Endodermal cell (in vitro differentiated cells): ENCODE data around the gene OBSCN. TPM values are rescaled to one million over a fixed set of nuclear protein-coding genes. Genes with fewer than 3 reads are reported as not detected.

Source experiments
- DNase-seq: peaks from one replicate; pipeline ENCODE4 v3.0.0-alpha.2; 2017
- H3K27ac ChIP-seq: 2 replicates; pipeline ENCODE4 v1.5.1; 2013; ENCODE audit warnings: mild to moderate bottlenecking, low read depth, low read length, moderate library complexity
- H3K27me3 ChIP-seq: 2 replicates; pipeline ENCODE4 v1.6.1; 2013; ENCODE audit warnings: mild to moderate bottlenecking, low read length, moderate library complexity; ENCODE audit not compliant: insufficient read depth, control insufficient read depth, poor library complexity, severe bottlenecking
- H3K36me3 ChIP-seq: 2 replicates; pipeline ENCODE4 v1.7.0; 2013; ENCODE audit warnings: mild to moderate bottlenecking, low read length, moderate library complexity; ENCODE audit not compliant: control insufficient read depth, insufficient read depth
- H3K4me1 ChIP-seq: one replicate; pipeline ENCODE4 v1.7.0; 2013; ENCODE audit warnings: low read length; ENCODE audit not compliant: control insufficient read depth, insufficient read depth
- H3K4me3 ChIP-seq: 2 replicates; pipeline ENCODE4 v1.5.1; 2013; ENCODE audit warnings: mild to moderate bottlenecking, low read length, moderate library complexity
- H3K9ac ChIP-seq: 2 replicates; pipeline ENCODE4 v1.6.1; 2013; ENCODE audit warnings: mild to moderate bottlenecking, low read length, moderate library complexity; ENCODE audit not compliant: poor library complexity, severe bottlenecking; ENCODE audit errors: extremely low read depth
- H3K9me3 ChIP-seq: 2 replicates; pipeline ENCODE4 v1.6.1; 2013; ENCODE audit warnings: mild to moderate bottlenecking, low read length, moderate library complexity; ENCODE audit not compliant: control insufficient read depth
- H3K27ac Mint-ChIP-seq: 2 replicates; pipeline ENCODE4 v1.8.0; 2020; ENCODE audit warnings: mixed read lengths
- H3K27me3 Mint-ChIP-seq: 2 replicates; pipeline ENCODE4 v1.8.0; 2021; ENCODE audit warnings: mild to moderate bottlenecking, mixed read lengths; ENCODE audit not compliant: insufficient read depth
- H3K36me3 Mint-ChIP-seq: 2 replicates; pipeline ENCODE4 v1.8.0; 2020; ENCODE audit warnings: low read depth, mixed read lengths
- H3K4me1 Mint-ChIP-seq: 2 replicates; pipeline ENCODE4 v1.8.0; 2020; ENCODE audit warnings: mixed read lengths
- H3K4me3 Mint-ChIP-seq: 2 replicates; pipeline ENCODE4 v1.8.0; 2020; ENCODE audit warnings: mild to moderate bottlenecking, moderate library complexity, mixed read lengths
- H3K9me3 Mint-ChIP-seq: 2 replicates; pipeline ENCODE4 v1.8.0; 2020; ENCODE audit warnings: mild to moderate bottlenecking, mixed read lengths
- WGBS, 2 experiments: methylation state at CpG; one replicate each; pipeline versions ENCODE4 v1.1.5 to v1.1.7; 2013; ENCODE audit warnings: missing lambda C conversion rate in 2 of 2, mixed read lengths in 1 of 2; ENCODE audit not compliant: insufficient coverage in 1 of 2, insufficient read length in 1 of 2; 5-methylcytosine and 5-hydroxymethylcytosine counted together
- total RNA-seq, 2 donors: library from RNA; stranded (reverse); fragmentation: NEBNext Ultra II Directional in 1 of 2; extraction: Animal tissue kit (Norgen Biotek cat#: 25700) in 1 of 2; gene quantifications; 2 replicates in 1 of 2; 3 replicates in 1 of 2; pipeline ENCODE4 v1.2.1, GENCODE V29; 2021
- TF ChIP-seq, protein P1 (sequence below): fragments of 200-600 bp; sonication (generic); conservative IDR thresholded peaks from 2 replicates; pipeline ENCODE4 v1.5.0; 2021; ENCODE audit warnings: antibody characterized with exemption, mild to moderate bottlenecking

OBSCN gene
- total RNA-seq, 2 donors from 2014 or later: 53.7 to 68.9 TPM

DNA sequence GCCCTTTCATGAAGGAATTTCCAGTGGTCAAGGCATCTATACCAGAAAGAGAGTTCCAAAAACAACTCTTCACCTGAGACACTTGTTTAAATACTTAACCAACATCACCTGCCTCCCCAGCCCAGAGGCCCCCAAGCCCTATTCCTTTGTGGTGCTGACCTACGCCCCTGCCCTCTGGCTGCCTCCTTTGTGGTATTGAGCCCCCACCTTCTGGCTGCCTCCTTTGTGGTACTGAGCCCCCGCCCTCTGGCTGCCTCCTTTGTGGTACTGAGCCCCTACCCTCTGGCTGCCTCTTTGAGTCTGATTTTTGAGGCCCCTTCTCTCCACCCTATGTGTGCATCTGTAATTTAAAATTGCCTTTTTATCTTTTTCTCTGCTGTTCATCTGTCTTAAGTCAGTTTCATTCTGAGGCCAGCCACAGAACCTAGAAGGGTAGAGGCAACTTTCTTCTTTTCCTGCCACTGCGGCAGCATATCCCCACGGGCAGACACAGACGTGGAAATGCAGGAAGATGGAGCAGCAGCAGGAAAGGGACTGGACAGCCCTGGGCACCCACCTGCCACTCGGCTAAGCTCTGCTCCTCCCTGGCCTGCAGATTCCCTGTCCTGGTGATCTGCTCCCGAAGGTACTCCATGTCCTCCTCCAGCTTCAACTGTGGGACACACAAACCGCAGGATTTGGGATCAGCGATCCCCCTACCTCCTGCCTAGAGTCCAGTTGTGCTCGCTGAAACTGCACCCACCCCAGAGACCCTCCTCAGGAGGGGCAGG, 205.6 kb downstream of the OBSCN start:
- Histone ChIP-seq H3K4me1 (no peaks in the 10 kb centered on the region), H3K9me3 (no peaks in the 10 kb centered on the region), H3K9ac (no peak overlapping the region), H3K27me3 (no peaks in the 10 kb centered on the region), H3K27ac (no peak overlapping the region), H3K4me3 (no peak overlapping the region), H3K36me3 (peaks cover 16% of the 10 kb centered on the region)
- Mint-ChIP-seq H3K4me1 (peaks cover 26% of the 10 kb centered on the region), H3K27me3 (peaks cover 41% of the 10 kb centered on the region), H3K36me3 (peaks cover 27% of the 10 kb centered on the region), H3K27ac (no peak overlapping the region), H3K9me3 (no peaks in the 10 kb centered on the region), H3K4me3 (no peak overlapping the region)
- TF ChIP-seq, protein P1, sequence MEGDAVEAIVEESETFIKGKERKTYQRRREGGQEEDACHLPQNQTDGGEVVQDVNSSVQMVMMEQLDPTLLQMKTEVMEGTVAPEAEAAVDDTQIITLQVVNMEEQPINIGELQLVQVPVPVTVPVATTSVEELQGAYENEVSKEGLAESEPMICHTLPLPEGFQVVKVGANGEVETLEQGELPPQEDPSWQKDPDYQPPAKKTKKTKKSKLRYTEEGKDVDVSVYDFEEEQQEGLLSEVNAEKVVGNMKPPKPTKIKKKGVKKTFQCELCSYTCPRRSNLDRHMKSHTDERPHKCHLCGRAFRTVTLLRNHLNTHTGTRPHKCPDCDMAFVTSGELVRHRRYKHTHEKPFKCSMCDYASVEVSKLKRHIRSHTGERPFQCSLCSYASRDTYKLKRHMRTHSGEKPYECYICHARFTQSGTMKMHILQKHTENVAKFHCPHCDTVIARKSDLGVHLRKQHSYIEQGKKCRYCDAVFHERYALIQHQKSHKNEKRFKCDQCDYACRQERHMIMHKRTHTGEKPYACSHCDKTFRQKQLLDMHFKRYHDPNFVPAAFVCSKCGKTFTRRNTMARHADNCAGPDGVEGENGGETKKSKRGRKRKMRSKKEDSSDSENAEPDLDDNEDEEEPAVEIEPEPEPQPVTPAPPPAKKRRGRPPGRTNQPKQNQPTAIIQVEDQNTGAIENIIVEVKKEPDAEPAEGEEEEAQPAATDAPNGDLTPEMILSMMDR: no peak
- 91 to 93% methylated on average over 4 to 10 of the region's 10 CpGs for WGBS, 2 experiments
- no peak for DNase-seq

DNA sequence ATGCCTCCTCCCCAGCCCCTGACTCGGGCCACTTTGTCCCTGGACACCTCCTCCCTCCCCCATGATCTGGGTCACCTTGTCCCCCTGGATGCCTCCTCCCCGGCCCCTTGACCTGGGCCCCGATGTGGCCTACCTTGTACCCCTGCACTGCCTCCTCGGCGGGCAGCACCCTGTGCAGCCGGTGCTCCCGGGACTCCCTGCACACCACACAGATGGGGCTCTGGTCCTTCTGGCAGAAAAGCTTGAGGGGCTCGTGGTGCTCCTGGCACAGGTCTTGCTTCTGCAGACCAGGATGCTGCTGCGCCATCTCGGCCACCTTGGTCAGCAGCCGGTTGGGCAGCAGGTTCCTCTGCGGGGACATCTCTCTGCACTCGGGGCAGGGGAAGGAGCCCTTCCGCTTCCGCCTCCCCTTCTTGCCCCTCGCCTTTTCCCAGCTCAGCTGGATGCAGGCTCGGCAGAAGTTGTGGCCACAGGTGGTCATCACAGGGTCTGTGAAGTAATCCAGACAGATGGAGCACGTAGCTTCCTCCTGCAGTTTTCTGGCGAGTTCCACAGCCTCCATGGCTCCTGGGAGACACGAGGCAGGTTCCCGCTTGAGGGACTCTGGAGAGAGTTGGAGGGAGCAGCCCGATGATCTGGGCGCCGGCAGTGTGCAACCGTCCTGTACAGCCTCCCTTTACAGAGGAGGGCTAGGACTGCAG, 206.8 kb downstream of the OBSCN start:
- Mint-ChIP-seq H3K4me1 (peaks cover 36% of the 10 kb centered on the region), H3K36me3 (peaks cover 24% of the 10 kb centered on the region), H3K9me3 (no peaks in the 10 kb centered on the region), H3K27ac (no peak overlapping the region), H3K4me3 (peak overlapping the region; percentile 72), H3K27me3 (peaks cover 46% of the 10 kb centered on the region)
- Histone ChIP-seq H3K27me3 (no peaks in the 10 kb centered on the region), H3K9me3 (no peaks in the 10 kb centered on the region), H3K36me3 (peaks cover 16% of the 10 kb centered on the region), H3K27ac (no peak overlapping the region), H3K4me1 (peaks cover 10% of the 10 kb centered on the region), H3K9ac (no peak overlapping the region), H3K4me3 (no peak overlapping the region)
- TF ChIP-seq, protein P1: no peak
- DNase-seq: no peak
- WGBS, 2 experiments: 92 to 96% methylated on average over 17 to 25 of the region's 25 CpGs

DNA sequence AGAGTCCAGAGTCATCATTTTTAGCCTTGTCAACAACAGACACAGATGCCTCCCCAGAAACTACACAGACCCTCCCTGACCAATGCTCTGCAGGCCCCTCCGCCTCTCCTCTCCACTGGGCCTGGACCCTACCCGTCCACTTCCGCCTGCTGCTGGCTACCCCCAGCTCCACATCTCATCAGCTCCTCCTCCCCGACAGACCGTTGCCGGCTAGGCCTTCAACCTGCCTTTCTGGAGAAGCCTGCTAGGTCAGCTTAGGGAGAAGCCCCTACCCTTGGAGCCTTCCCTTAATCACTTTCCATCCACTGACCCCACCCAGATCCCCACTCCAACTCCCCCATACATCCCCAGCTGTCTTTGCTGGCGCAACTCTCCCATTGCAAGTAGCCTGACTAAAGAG, 207.4 kb downstream of the OBSCN start:
- Mint-ChIP-seq H3K4me1 (peaks cover 37% of the 10 kb centered on the region), H3K27ac (no peak overlapping the region), H3K27me3 (peaks cover 52% of the 10 kb centered on the region), H3K4me3 (peak overlapping the region; percentile 72), H3K9me3 (peaks cover 2% of the 10 kb centered on the region), H3K36me3 (peaks cover 21% of the 10 kb centered on the region)
- 87% methylated on average over 7 of the region's 7 CpGs; no CpG with 5 or more reads in 1 of the 2 experiments for WGBS, 2 experiments
- Histone ChIP-seq H3K27ac (no peak overlapping the region), H3K9me3 (no peaks in the 10 kb centered on the region), H3K27me3 (no peaks in the 10 kb centered on the region), H3K9ac (no peak overlapping the region), H3K4me1 (peaks cover 11% of the 10 kb centered on the region), H3K36me3 (peaks cover 16% of the 10 kb centered on the region), H3K4me3 (peak overlapping the region; percentile 74)
- TF ChIP-seq, protein P1: no peak
- DNase-seq: no peak
